GM18502 (cell line): ENCODE results near the gene PARD3.
"Not testable (repeated sequence)": the region's sequence is repeated elsewhere in the genome, so short reads cannot be mapped to it uniquely, and the experiment has no call there.

Experiments
- ATAC-seq: cut with Tn5 transposase; IDR thresholded peaks from one replicate; pipeline ENCODE4 v1.9.1; 2021; ENCODE audit warnings: mild to moderate bottlenecking; ENCODE audit not compliant: unreplicated experiment, poor library complexity

Gene PARD3

GRCh38 chr10:34268410-34268809 lies 546.7 kb downstream of the PARD3 start:
- not testable (repeated sequence) for ATAC-seq

GRCh38 chr10:34262985-34263384 lies 552.1 kb downstream of the PARD3 start:
- no peak for ATAC-seq

GRCh38 chr10:34260904-34261303 lies 554.2 kb downstream of the PARD3 start:
- no peak for ATAC-seq

- no peak for ATAC-seq
These were observed 558.9 kb downstream of the PARD3 start for GRCh38 chr10:34256216-34256615.

- ATAC-seq: no peak
These were observed 560.1 kb downstream of the PARD3 start for GRCh38 chr10:34255035-34255434.

- ATAC-seq: peak; percentile 56
These were observed 560.5 kb downstream of the PARD3 start for GRCh38 chr10:34254596-34254995.

GRCh38 chr10:34252111-34252510 lies 563.0 kb downstream of the PARD3 start:
- ATAC-seq: no peak

DNA sequence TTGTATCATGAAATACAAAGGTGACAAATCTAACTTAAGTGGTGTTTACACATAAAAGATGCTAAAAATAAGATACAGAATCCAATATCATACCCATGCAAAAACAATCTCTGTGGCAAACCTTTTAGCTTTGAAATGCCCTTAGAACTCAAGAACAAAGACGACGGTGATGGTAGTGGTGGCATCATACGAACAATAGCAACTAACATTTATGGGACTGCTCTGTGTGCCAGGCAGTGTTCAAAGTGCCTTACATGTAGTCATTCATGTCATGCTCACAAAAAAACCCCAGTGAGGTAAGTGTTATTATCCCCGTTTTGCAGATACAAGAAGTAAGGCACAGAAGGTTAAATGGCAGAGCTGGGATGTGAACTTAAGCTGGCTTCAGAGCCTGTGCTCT lies 563.9 kb downstream of the PARD3 start:
- no peak for ATAC-seq

GRCh38 chr10:34250722-34251121 lies 564.4 kb downstream of the PARD3 start:
- ATAC-seq: no peak

DNA sequence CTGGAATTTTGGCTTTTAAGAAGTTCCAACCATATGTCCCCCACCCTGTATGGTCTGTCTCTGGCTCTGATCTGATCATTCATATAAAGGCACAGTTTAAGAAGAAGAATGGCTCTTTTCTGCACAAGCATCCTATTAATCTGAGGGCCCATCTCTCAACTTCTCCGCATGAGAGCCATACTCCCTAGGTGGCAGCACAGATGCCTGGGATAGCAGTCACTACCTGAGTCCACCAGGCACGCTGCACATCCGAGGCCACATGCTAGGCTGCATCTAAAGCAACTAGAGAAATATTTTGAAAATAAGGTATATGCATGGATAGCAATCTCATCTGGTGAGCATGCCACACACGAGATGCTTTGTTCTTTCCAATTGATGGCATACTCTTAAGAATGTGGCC lies 565.5 kb downstream of the PARD3 start:
- ATAC-seq: no peak

DNA sequence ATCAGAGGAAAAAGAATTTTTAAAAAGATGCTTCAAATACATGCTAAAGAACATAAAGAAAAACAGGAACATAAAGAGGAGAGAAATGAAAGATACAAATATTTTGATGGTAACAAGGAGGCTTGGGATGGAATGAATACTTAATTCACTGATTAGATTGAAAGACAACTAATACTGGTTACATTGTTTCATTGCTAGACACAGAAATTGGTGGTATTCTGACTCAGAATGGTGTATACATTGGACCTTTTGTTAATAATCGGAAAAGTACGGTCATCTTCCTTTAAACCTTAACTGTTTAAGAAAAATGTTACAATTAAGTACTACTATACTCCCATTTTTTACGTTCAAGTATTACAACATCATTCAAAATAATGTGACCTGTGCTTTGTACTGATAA lies 567.5 kb downstream of the PARD3 start:
- ATAC-seq: no peak

GRCh38 chr10:34244756-34245484 lies 570.2 kb downstream of the PARD3 start:
- ATAC-seq: no peak

DNA sequence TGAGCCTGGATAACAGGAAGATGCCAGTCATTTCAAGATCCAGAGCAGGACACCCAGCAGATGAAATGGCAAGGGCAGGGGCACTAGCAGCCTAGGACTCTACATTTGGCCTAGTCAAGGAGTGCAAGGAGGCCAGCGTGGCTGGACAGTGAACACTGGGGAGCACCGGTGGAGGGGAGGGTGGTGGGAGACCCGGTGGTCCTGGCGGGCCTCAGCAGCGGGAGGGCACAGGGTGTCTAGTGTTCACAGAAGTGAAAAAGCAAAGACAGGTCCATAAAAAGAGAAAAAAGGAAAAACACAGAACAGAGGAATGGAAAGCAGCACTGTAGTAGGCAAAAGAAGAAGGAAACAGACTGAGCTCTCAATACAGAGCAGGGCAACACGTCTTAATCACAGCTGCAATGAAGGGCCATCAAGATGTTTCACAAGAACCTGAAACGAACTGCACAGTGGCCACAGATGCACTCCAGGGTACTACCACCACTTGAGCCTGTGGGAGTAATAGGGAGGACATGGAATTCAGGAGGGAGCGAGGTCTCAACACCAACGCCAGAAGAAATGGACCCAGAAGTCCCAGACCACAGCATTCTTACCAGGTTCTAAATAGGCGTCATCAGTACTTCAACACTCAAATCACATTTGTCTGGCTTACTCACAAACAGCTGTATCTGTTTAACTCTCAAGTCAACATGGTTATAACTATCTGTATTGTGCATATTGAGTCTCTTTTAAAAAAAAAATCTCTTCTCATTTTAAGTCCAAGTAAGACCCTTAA lies 573.7 kb downstream of the PARD3 start:
- ATAC-seq: no peak

- ATAC-seq: no peak
These were observed 575.1 kb downstream of the PARD3 start for GRCh38 chr10:34240039-34240438.

- ATAC-seq: no peak
These were observed 577.1 kb downstream of the PARD3 start for GRCh38 chr10:34237898-34238455.

DNA sequence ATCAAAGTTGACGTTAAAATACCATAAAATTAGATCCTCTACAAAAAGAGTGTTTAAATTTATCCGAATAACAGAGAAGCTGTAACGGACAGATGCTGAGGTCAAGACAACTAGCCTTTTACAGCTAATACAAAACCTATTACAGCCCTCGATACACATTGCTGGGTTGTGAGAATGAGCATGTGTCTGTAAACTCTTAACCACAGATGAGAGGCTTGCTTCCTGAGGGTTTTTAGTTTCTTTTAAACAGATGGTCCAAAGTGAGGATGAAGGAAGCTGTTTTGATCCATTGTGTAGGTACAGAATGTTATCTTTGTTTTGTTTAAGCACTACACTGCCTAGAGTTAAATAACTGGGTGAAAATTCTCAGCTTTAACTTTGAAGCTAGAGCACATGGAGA lies 578.2 kb downstream of the PARD3 start:
- ATAC-seq: no peak

- no peak for ATAC-seq
These were observed 579.8 kb downstream of the PARD3 start for GRCh38 chr10:34235164-34235832.

GRCh38 chr10:34232481-34232880 lies 582.6 kb downstream of the PARD3 start:
- ATAC-seq: no peak

DNA sequence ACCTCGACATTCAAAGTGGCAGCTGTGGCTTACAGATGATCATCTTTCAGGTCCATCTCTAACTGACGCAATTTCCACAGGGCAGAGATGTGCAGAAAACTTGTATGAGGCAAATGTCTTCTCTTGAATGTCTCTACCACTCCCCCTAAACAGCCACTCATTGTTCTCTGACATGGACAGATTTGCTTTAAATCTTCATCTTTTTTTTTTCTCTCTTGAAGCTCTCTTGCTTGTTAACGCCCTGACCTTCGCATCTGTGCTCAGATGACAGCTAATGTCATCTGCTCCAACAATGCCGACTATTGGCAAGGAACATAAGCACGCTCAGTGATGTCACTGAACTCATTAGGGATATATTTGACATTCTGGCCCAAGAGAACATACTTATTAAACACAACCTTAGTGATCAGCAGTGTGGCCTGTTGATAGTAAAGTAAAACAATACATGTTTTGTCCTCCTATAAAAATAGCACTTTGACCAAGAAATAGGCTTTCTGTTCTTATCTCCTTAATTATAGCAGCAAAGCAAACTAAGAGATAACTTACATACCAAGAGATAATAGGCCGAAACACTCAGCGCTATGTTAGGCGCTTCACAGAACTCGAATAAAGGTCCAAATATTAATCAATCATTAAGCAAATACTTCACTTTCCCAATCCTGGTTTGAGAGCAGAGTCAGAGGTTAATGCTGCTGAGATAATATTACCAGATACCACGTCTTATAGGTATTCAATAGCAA lies 583.5 kb downstream of the PARD3 start:
- no peak for ATAC-seq

DNA sequence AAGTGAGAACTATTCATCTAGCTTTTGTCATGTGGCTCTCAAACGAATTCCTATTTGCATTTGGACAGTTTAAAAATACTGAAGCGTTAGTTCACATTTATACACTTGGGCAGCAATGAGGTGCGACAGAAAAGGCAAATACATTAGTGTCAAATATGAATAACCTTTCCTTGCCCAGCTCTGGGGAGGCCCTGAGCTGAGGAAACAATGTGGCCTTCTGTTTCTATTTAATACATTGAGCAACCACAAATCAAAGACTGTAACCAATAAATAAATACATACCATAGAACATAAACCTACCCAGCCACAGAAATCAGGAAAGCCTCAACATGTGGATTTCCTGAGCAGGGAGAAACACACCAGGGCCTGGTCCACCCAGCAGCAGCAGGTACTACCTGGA lies 585.2 kb downstream of the PARD3 start:
- ATAC-seq: no peak
